ENCODE measurements around the gene MASP1. TPM values are rescaled to one million over a fixed set of nuclear protein-coding genes. Genes with fewer than 3 reads are reported as not detected.

The MASP1 gene
- total RNA-seq, 2 experiments from 2014 or later, result not detected

- H3K27ac ChIP-seq (ENCODE audit: low read depth, low read length, poor library complexity, severe bottlenecking), result no peak overlapping the region
- intact Hi-C loops (cut with micrococcal nuclease; ENCODE audit: unreplicated experiment), result no loop called here
- H3K9me3 ChIP-seq (ENCODE audit: low read length), result no peaks in the 10 kb centered on the region
- no peaks in the 10 kb centered on the region for H3K9me2 ChIP-seq (ENCODE audit: insufficient read depth, low read length)
- H3K4me3 ChIP-seq (ENCODE audit: low read depth, low read length, poor library complexity, severe bottlenecking), result no peak overlapping the region
- no peak overlapping the region for H3K4me2 ChIP-seq (ENCODE audit: low read length)
- H2AFZ ChIP-seq (ENCODE audit: low read length), result no peak overlapping the region
- no peaks in the 10 kb centered on the region for H3K36me3 ChIP-seq (ENCODE audit: insufficient read depth, low read length)
- DNase-seq (ENCODE audit: low spot score), result no peak
- CTCF ChIA-PET (ENCODE audit: unreplicated experiment), result no interaction called here
- no peaks in the 10 kb centered on the region for H4K20me1 ChIP-seq (ENCODE audit: insufficient read depth, low read length)
- TF ChIP-seq CTCF (conservative IDR thresholded peaks at IDR 0.05; ENCODE audit: low read length) (no peak), EZH2phosphoT487 (IDR thresholded peaks at IDR 0.05; ENCODE audit: borderline replicate concordance, low read depth, low read length) (no peak)
- H3K79me2 ChIP-seq (ENCODE audit: insufficient read depth, low read depth, low read length), result no peaks in the 10 kb centered on the region
- no TSS peak for BruUV-seq (replicated peaks)
- POLR2A ChIA-PET, result no interaction called here
- H3K4me1 ChIP-seq (ENCODE audit: insufficient read depth, low read length, poor library complexity, severe bottlenecking), result no peaks in the 10 kb centered on the region
Measured at GRCh38 chr3:187208159-187208558, 83.4 kb downstream of the MASP1 start.

- Histone ChIP-seq H3K27ac (ENCODE audit: low read depth, low read length, poor library complexity, severe bottlenecking) (no peak overlapping the region), H4K20me1 (ENCODE audit: insufficient read depth, low read length) (no peaks in the 10 kb centered on the region), H3K4me2 (ENCODE audit: low read length) (no peak overlapping the region), H3K9me3 (ENCODE audit: low read length) (no peaks in the 10 kb centered on the region), H3K4me3 (ENCODE audit: low read depth, low read length, poor library complexity, severe bottlenecking) (no peak overlapping the region), H3K36me3 (ENCODE audit: insufficient read depth, low read length) (no peaks in the 10 kb centered on the region), H3K4me1 (ENCODE audit: insufficient read depth, low read length, poor library complexity, severe bottlenecking) (no peaks in the 10 kb centered on the region), H2AFZ (ENCODE audit: low read length) (no peak overlapping the region), H3K9me2 (ENCODE audit: insufficient read depth, low read length) (no peaks in the 10 kb centered on the region), H3K79me2 (ENCODE audit: insufficient read depth, low read depth, low read length) (no peaks in the 10 kb centered on the region)
- BruUV-seq (replicated peaks), result no TSS peak
- ChIA-PET CTCF (ENCODE audit: unreplicated experiment) (no interaction called here), POLR2A (interaction anchor here (0.5 kb wide), 1 partner anchor 717 kb away, joined by 3 read pairs; no protein-coding TSS in a partner anchor)
- no peak for DNase-seq (ENCODE audit: low spot score)
- intact Hi-C loops (cut with micrococcal nuclease; ENCODE audit: unreplicated experiment), result no loop called here
- TF ChIP-seq CTCF (conservative IDR thresholded peaks at IDR 0.05; ENCODE audit: low read length) (no peak), EZH2phosphoT487 (IDR thresholded peaks at IDR 0.05; ENCODE audit: borderline replicate concordance, low read depth, low read length) (no peak)
Measured at GRCh38 chr3:187207624-187208023, 83.9 kb downstream of the MASP1 start.

DNA sequence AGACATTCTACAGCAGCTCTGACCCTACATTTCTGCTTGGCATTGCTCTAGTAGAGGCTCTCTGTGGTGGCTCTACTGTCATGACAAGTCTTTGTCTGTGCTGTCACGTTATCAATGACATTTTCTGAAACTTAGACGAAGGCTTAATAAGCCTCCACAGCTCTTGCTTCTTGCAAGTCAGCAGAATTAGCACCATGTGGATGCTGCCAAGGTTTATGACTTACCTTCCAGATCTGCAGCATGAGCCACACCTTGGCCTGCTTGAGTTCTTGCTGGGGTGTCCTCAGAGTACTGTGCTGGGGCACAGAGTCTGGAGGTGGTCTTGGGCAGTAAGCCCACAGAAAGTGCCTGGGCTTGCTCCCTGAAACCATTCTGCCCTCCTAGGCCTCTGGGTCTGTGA, 84.5 kb downstream of the MASP1 start:
- no peak for DNase-seq (ENCODE audit: low spot score)
- CTCF ChIA-PET (ENCODE audit: unreplicated experiment), result no interaction called here
- H3K9me2 ChIP-seq (ENCODE audit: insufficient read depth, low read length), result no peaks in the 10 kb centered on the region
- H4K20me1 ChIP-seq (ENCODE audit: insufficient read depth, low read length), result no peaks in the 10 kb centered on the region
- no peak for TF ChIP-seq CTCF (conservative IDR thresholded peaks at IDR 0.05; ENCODE audit: low read length)
- no peak for TF ChIP-seq EZH2phosphoT487 (IDR thresholded peaks at IDR 0.05; ENCODE audit: borderline replicate concordance, low read depth, low read length)
- H3K27ac ChIP-seq (ENCODE audit: low read depth, low read length, poor library complexity, severe bottlenecking), result no peak overlapping the region
- H3K9me3 ChIP-seq (ENCODE audit: low read length), result no peaks in the 10 kb centered on the region
- POLR2A ChIA-PET, result interaction anchor here (0.5 kb wide), 1 partner anchor 716 kb away, joined by 3 read pairs; no protein-coding TSS in a partner anchor
- no TSS peak for BruUV-seq (replicated peaks)
- intact Hi-C loops (cut with micrococcal nuclease; ENCODE audit: unreplicated experiment), result no loop called here
- H3K4me2 ChIP-seq (ENCODE audit: low read length), result no peak overlapping the region
- H3K4me3 ChIP-seq (ENCODE audit: low read depth, low read length, poor library complexity, severe bottlenecking), result no peak overlapping the region
- no peaks in the 10 kb centered on the region for H3K79me2 ChIP-seq (ENCODE audit: insufficient read depth, low read depth, low read length)
- peaks cover 2% of the 10 kb centered on the region for H3K4me1 ChIP-seq (ENCODE audit: insufficient read depth, low read length, poor library complexity, severe bottlenecking)
- H2AFZ ChIP-seq (ENCODE audit: low read length), result no peak overlapping the region
- H3K36me3 ChIP-seq (ENCODE audit: insufficient read depth, low read length), result no peaks in the 10 kb centered on the region

Measured in OCI-LY7 (cell line).